SU-DHL-6 (cell line): ENCODE data around the gene SIX4.

ENCODE experiments used
- H2AFZ ChIP-seq: fragments of 200-600 bp; sonication (generic); 2 replicates; pipeline ENCODE4 v1.6.1; 2014; ENCODE audit warnings: low read depth, mild to moderate bottlenecking, moderate library complexity, mixed read lengths, antibody characterized with exemption, low read length; ENCODE audit not compliant: severe bottlenecking
- H3F3A ChIP-seq: fragments of 200-600 bp; shearing (Covaris generic); 2 replicates; pipeline ENCODE4 v1.6.0; 2016; ENCODE audit warnings: antibody characterized with exemption, mild to moderate bottlenecking; ENCODE audit not compliant: insufficient read depth
- H3K27ac ChIP-seq: fragments of 200-600 bp; sonication (generic); 2 replicates; pipeline ENCODE4 v1.5.1; 2016; ENCODE audit warnings: low read depth, mild to moderate bottlenecking, low read length, moderate library complexity, mixed read lengths
- H3K27me3 ChIP-seq: fragments of 200-600 bp; sonication (generic), shearing (Covaris generic); 2 replicates; pipeline ENCODE4 v1.6.0; 2014; ENCODE audit warnings: mild to moderate bottlenecking, low read length
- H3K36me3 ChIP-seq: fragments of 200-600 bp; sonication (generic); 2 replicates; pipeline ENCODE4 v1.6.1; 2014; ENCODE audit warnings: mild to moderate bottlenecking, low read length, mixed read lengths
- H3K4me2 ChIP-seq: fragments of 300-600, 200-600 bp; shearing (Covaris generic), sonication (generic); 2 replicates; pipeline ENCODE4 v1.6.0; 2014; ENCODE audit warnings: low read length, low read depth, mild to moderate bottlenecking; ENCODE audit not compliant: poor library complexity, severe bottlenecking
- H3K4me3 ChIP-seq: fragments of 200-600 bp; sonication (generic); 2 replicates; pipeline ENCODE4 v1.5.1; 2014; ENCODE audit warnings: antibody characterized with exemption, low read length, mild to moderate bottlenecking, mixed read lengths; ENCODE audit not compliant: insufficient read depth, poor library complexity, severe bottlenecking
- H3K79me2 ChIP-seq: fragments of 200-600 bp; sonication (generic); 2 replicates; pipeline ENCODE4 v1.6.1; 2014; ENCODE audit warnings: mild to moderate bottlenecking, low read length, moderate library complexity; ENCODE audit not compliant: insufficient read depth
- H3K9ac ChIP-seq: fragments of 200-600 bp; sonication (generic); 2 replicates; pipeline ENCODE4 v1.7.0; 2014; ENCODE audit warnings: mild to moderate bottlenecking, low read length
- H3K9me2 ChIP-seq: fragments of 200-600 bp; sonication (generic); replicated peaks from 2 replicates; pipeline ENCODE4 v1.6.1; 2014; ENCODE audit warnings: low read length; ENCODE audit not compliant: insufficient read depth
- H3K9me3 ChIP-seq: fragments of 200-600 bp; sonication (generic); 2 replicates; pipeline ENCODE4 v1.6.1; 2014; ENCODE audit warnings: low read length, mixed read lengths; ENCODE audit not compliant: insufficient read depth
- H4K20me1 ChIP-seq: fragments of 200-600 bp; sonication (generic); 2 replicates; pipeline ENCODE4 v1.6.1; 2014; ENCODE audit warnings: low read depth, mild to moderate bottlenecking, antibody characterized with exemption, low read length, moderate library complexity, mixed read lengths
- CTCF ChIP-seq: fragments of 200-600 bp; sonication (generic); IDR thresholded peaks from one replicate; pipeline ENCODE4 v1.5.1; 2017; ENCODE audit warnings: antibody characterized with exemption, mild to moderate bottlenecking, low read length, moderate library complexity; ENCODE audit not compliant: insufficient read depth, poor library complexity, severe bottlenecking
- EZH2phosphoT487 ChIP-seq: fragments of 200-600 bp; sonication (generic), shearing (Covaris generic); conservative IDR thresholded peaks from 2 replicates; pipeline ENCODE4 v1.6.1; 2018; ENCODE audit warnings: mild to moderate bottlenecking, antibody characterized with exemption, low read length, moderate library complexity, mixed read lengths

Gene SIX4

DNA sequence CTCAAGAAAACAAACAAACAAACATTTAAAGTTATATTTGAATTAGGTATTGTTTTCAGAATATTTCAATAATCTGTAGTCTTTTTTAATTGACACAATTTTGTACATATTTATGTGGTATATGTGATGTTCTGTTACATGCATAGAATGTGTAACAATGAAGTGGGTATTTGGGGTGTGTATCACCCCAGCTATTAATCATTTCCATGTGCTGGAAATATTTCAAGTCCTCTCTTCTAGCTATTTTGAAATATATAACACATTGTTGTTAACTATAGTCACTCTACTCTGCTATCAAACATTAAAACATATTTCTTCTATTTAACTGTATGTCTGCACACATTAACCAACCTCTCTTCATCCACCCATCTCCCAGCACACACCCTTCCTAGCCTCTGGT, 42.9 kb downstream of the SIX4 start:
- H3K4me3 ChIP-seq: no peak overlapping the region
- no peaks in the 10 kb centered on the region for H3K9me3 ChIP-seq
- no peaks in the 10 kb centered on the region for H4K20me1 ChIP-seq
- H3K4me2 ChIP-seq: no peak overlapping the region
- no peaks in the 10 kb centered on the region for H3K36me3 ChIP-seq
- H3K27me3 ChIP-seq: no peaks in the 10 kb centered on the region
- no peak overlapping the region for H3K9ac ChIP-seq
- no peak overlapping the region for H3K27ac ChIP-seq
- no peak overlapping the region for H2AFZ ChIP-seq
- H3K9me2 ChIP-seq: no peaks in the 10 kb centered on the region
- TF ChIP-seq CTCF: no peak
- no peak for TF ChIP-seq EZH2phosphoT487
- H3F3A ChIP-seq: no peaks in the 10 kb centered on the region
- H3K79me2 ChIP-seq: no peaks in the 10 kb centered on the region

DNA sequence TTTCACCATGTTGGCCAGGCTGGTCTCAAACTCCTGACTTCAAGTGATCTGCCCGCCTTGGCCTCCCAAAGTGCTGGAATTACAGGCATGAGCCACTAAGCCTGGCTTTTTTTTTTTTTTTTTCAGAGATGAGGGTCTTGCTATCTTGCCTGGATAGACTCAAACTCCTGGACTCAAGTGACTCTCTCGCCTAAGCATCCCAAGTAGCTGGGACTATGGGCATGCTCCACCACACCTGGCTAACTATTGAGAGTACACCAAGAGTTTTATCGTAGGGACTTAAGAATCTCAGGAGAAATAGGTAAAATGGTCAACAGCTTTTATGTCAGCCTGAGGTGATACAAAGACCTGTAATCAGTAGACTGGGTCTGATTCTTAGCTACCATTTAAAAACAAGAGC, 43.6 kb downstream of the SIX4 start:
- Histone ChIP-seq H3K27me3 (no peaks in the 10 kb centered on the region), H3K4me3 (no peak overlapping the region), H2AFZ (no peak overlapping the region), H3K27ac (no peak overlapping the region), H3K4me2 (no peak overlapping the region), H3K9me2 (no peaks in the 10 kb centered on the region), H3K79me2 (no peaks in the 10 kb centered on the region), H3K36me3 (no peaks in the 10 kb centered on the region), H3F3A (no peaks in the 10 kb centered on the region), H3K9me3 (no peaks in the 10 kb centered on the region), H3K9ac (no peak overlapping the region), H4K20me1 (no peaks in the 10 kb centered on the region)
- no peak for TF ChIP-seq CTCF
- TF ChIP-seq EZH2phosphoT487: no peak

DNA sequence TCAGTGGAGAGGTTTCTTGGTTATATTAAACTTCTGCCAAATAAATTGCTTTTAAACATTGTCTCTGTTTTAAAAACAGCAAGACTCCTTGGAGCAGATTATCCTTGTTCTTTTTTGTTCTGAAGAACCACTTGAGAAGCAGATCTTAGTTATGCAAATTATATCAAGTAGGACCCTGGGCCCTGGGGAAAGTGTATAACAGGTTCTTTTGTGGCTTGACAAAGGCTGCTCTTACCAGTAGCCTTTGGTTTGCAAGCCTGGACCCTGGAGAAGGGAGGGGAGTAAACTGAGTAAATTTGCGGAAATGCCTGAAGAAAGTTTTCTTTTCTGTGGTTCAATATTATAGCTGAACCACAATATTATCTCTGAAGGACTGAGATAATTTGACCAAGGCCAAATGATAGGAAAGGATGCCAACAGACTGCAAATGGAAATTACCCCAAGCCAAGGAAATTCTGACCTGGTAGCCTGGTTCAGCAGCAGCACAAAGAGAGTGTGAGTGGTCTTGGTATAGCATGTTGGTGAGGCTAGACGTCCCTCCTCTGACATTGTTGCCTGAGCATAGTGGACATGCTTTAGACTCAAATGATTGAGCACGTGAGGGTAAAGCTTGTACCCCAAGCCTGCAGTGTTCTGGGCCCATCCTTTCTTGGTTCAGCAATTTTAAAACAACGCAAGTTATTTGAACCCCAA, 44.4 kb downstream of the SIX4 start:
- Histone ChIP-seq H4K20me1 (no peaks in the 10 kb centered on the region), H2AFZ (no peak overlapping the region), H3F3A (no peaks in the 10 kb centered on the region), H3K79me2 (no peaks in the 10 kb centered on the region), H3K9ac (no peak overlapping the region), H3K27me3 (no peaks in the 10 kb centered on the region), H3K36me3 (no peaks in the 10 kb centered on the region), H3K4me2 (no peak overlapping the region), H3K9me3 (no peaks in the 10 kb centered on the region), H3K4me3 (no peak overlapping the region), H3K9me2 (no peaks in the 10 kb centered on the region), H3K27ac (no peak overlapping the region)
- no peak for TF ChIP-seq EZH2phosphoT487
- no peak for TF ChIP-seq CTCF
